Epithelial cell of esophagus (primary cell): ENCODE data around the gene CCSER2.
A peak's percentile ranks its signal among the peaks of the same experiment; 100 is the strongest.
"Not testable (repeated sequence)": the region's sequence is repeated elsewhere in the genome, so short reads cannot be mapped to it uniquely, and the experiment has no call there.

Experiments used
- DNase-seq: peaks from one replicate; pipeline ENCODE4 v3.0.0; 2010; ENCODE audit warnings: low read depth
- H3K4me3 ChIP-seq: 2 replicates; pipeline ENCODE4 v1.5.1; 2011; ENCODE audit warnings: mild to moderate bottlenecking, low read length, control low read depth
- CTCF ChIP-seq: IDR thresholded peaks from 2 replicates; pipeline ENCODE4 v1.5.1; 2011; ENCODE audit warnings: low read depth, mild to moderate bottlenecking, low read length, control low read depth, inconsistent platforms; ENCODE audit not compliant: insufficient read depth; ENCODE audit errors: missing control alignments

Gene CCSER2

GRCh38 chr10:84524435-84524834, 196.0 kb downstream of the CCSER2 start:
- no peak for DNase-seq
- H3K4me3 ChIP-seq, result no peak overlapping the region
- TF ChIP-seq CTCF, result no peak

GRCh38 chr10:84525120-84525806, 196.9 kb downstream of the CCSER2 start:
- DNase-seq, result peak; percentile 55
- TF ChIP-seq CTCF, result no peak
- H3K4me3 ChIP-seq, result no peak overlapping the region

GRCh38 chr10:84525807-84526182, 197.4 kb downstream of the CCSER2 start:
- not testable (repeated sequence) for H3K4me3 ChIP-seq, DNase-seq

GRCh38 chr10:84527386-84527785, 199.0 kb downstream of the CCSER2 start:
- DNase-seq, result peak; percentile 90
- not testable (repeated sequence) for H3K4me3 ChIP-seq

- peak; percentile 62 for DNase-seq
- not testable (repeated sequence) for H3K4me3 ChIP-seq
Observed at GRCh38 chr10:84528526-84528925, 200.1 kb downstream of the CCSER2 start.

GRCh38 chr10:84530724-84531325, 202.4 kb downstream of the CCSER2 start:
- H3K4me3 ChIP-seq, result no peak overlapping the region
- TF ChIP-seq CTCF, result no peak
- no peak for DNase-seq

- peak; percentile 59 for DNase-seq
- H3K4me3 ChIP-seq, result no peak overlapping the region
- TF ChIP-seq CTCF, result no peak
Observed at GRCh38 chr10:84531396-84531795, 203.0 kb downstream of the CCSER2 start.

- no peak for TF ChIP-seq CTCF
- H3K4me3 ChIP-seq, result no peak overlapping the region
- no peak for DNase-seq
Observed at GRCh38 chr10:84534168-84534567, 205.8 kb downstream of the CCSER2 start.

GRCh38 chr10:84537447-84537931, 209.1 kb downstream of the CCSER2 start:
- peak; percentile 68 for DNase-seq
- TF ChIP-seq CTCF, result peak; percentile 60
- H3K4me3 ChIP-seq, result no peak overlapping the region
